GM12878 (cell line): Measurements from ENCODE around the gene VTI1A. TPM values are rescaled to one million over a fixed set of nuclear protein-coding genes. Genes with fewer than 3 reads are reported as not detected.

Experiments
- ATAC-seq: fragments of 200-7000 bp; cut with Tn5 transposase; 3 replicates; pipeline ENCODE4 v1.9.1; 2020; ENCODE audit warnings: mild to moderate bottlenecking, moderate library complexity
- BruUV-seq: library from RNA; stranded (reverse); fragments of 400-500 nt; replicated peaks from 2 replicates; lab custom pipeline; 2021; lab: Mats Ljungman, UMichigan
- CTCF ChIA-PET: fragments of 300-600 bp; sonication (Branson Sonifier 250); formaldehyde crosslinking; extraction: SDS; loops from one replicate; lab custom pipeline; 2021; ENCODE audit warnings: inconsistent platforms; lab: Yijun Ruan, JAX
- POLR2A ChIA-PET: fragments of 350-600 bp; formaldehyde crosslinking; extraction: SDS; loops from one replicate; lab custom pipeline; 2021; ENCODE audit warnings: inconsistent platforms; lab: Charles Lee
- RAD21 ChIA-PET: fragments of 300-600 bp; sonication (Branson Sonifier 250); formaldehyde crosslinking; loops from one replicate; lab custom pipeline; 2023; ENCODE audit warnings: antibody characterized with exemption; ENCODE audit not compliant: unreplicated experiment; lab: Charles Lee
- SMC1A ChIA-PET: fragments of 300-600 bp; sonication (Branson Sonifier 250); formaldehyde crosslinking; loops from one replicate; lab custom pipeline; 2023; ENCODE audit not compliant: unreplicated experiment, uncharacterized antibody; lab: Charles Lee
- DNase-seq: peaks from one replicate; pipeline ENCODE4 v3.0.0-alpha.2; 2011; ENCODE audit warnings: low read depth, low spot score
- FAIRE-seq: peaks from 3 replicates; lab custom pipeline; 2011; peaks lifted over from hg19 to GRCh38; lab: Jason Lieb, UNC
- H2AFZ ChIP-seq: 2 replicates; pipeline ENCODE4 v1.6.0; 2011; ENCODE audit warnings: low read depth, low read length, control low read depth; ENCODE audit not compliant: control insufficient read depth
- H3K27ac ChIP-seq: 2 replicates; pipeline ENCODE4 v1.5.1; 2011; ENCODE audit warnings: control low read depth; ENCODE audit not compliant: control insufficient read depth, insufficient read depth
- H3K27me3 ChIP-seq, 2 experiments: replicated peaks in 1 of 2; 2 replicates each; pipeline versions ENCODE4 v1.6.0 to v1.6.1; 2011; ENCODE audit warnings: low read length in 1 of 2; ENCODE audit not compliant: control insufficient read depth in 2 of 2, insufficient read depth in 2 of 2
- H3K36me3 ChIP-seq, 2 experiments: 2 replicates each; pipeline ENCODE4 v1.5.1; 2011; ENCODE audit warnings: low read length in 1 of 2; ENCODE audit not compliant: control insufficient read depth in 2 of 2, insufficient read depth in 2 of 2
- H3K4me1 ChIP-seq: 2 replicates; pipeline ENCODE4 v1.6.1; 2011; ENCODE audit warnings: mild to moderate bottlenecking, low read length, moderate library complexity, mixed read lengths; ENCODE audit not compliant: control insufficient read depth, insufficient read depth
- H3K4me2 ChIP-seq: 2 replicates; pipeline ENCODE4 v1.6.0; 2011; ENCODE audit warnings: control low read depth; ENCODE audit not compliant: control insufficient read depth, insufficient read depth
- H3K4me3 ChIP-seq: fragments of 200-600 bp; sonication (generic); 2 replicates; pipeline ENCODE4 v1.5.1; 2016
- H3K79me2 ChIP-seq: 2 replicates; pipeline ENCODE4 v1.6.0; 2011; ENCODE audit warnings: low read length; ENCODE audit not compliant: control insufficient read depth, insufficient read depth
- H3K9ac ChIP-seq: 2 replicates; pipeline ENCODE4 v1.8.0; 2011; ENCODE audit warnings: low read length, control low read depth, mixed read lengths; ENCODE audit not compliant: control insufficient read depth, insufficient read depth
- H3K9me3 ChIP-seq: replicated peaks from 3 replicates; pipeline ENCODE4 v1.5.1; 2011; ENCODE audit warnings: mild to moderate bottlenecking, low read length; ENCODE audit not compliant: control insufficient read depth, insufficient read depth
- H4K20me1 ChIP-seq: 2 replicates; pipeline ENCODE4 v1.6.0; 2011; ENCODE audit not compliant: control insufficient read depth, insufficient read depth
- ASH2L ChIP-seq: fragments of 300-600, 200-600 bp; sonication (generic); IDR thresholded peaks from 2 replicates; pipeline ENCODE4 v1.6.1; 2017; ENCODE audit warnings: low read depth, mild to moderate bottlenecking, borderline replicate concordance
- ATF2 ChIP-seq: IDR thresholded peaks from 2 replicates; pipeline ENCODE4 v1.6.1; 2012; ENCODE audit warnings: low read length, inconsistent platforms
- BHLHE40 ChIP-seq, 2 experiments: fragments of 450-650 bp in 1 of 2; IDR thresholded peaks; 2 replicates each; pipeline ENCODE4 v1.6.1; 2011 to 2017; ENCODE audit warnings: low read depth in 2 of 2, borderline replicate concordance in 1 of 2, improper control_type of control experiment in 1 of 2, low read length in 1 of 2, mild to moderate bottlenecking in 1 of 2
- CBX3 ChIP-seq: fragments of 200-600 bp; sonication (generic); IDR thresholded peaks from 2 replicates; pipeline ENCODE4 v1.6.1; 2016; ENCODE audit warnings: low read depth, borderline replicate concordance
- CEBPB ChIP-seq, 2 experiments: fragments of 150-350 bp in 1 of 2; IDR thresholded peaks; 2 replicates each; pipeline ENCODE4 v1.6.1; 2012 to 2014; ENCODE audit warnings: low read depth in 2 of 2, low read length in 2 of 2, borderline replicate concordance in 1 of 2, inconsistent platforms in 1 of 2
- EP300 ChIP-seq, 2 experiments: fragments of 150-350 bp in 1 of 2; IDR thresholded peaks; 2 replicates each; pipeline ENCODE4 v1.6.1; 2011 to 2012; ENCODE audit warnings: low read depth in 2 of 2, low read length in 2 of 2, borderline replicate concordance in 1 of 2, improper control_type of control experiment in 1 of 2, inconsistent platforms in 1 of 2; ENCODE audit not compliant: control insufficient read depth in 1 of 2
- KLF5 ChIP-seq: fragments of 450-650 bp; IDR thresholded peaks from 2 replicates; pipeline ENCODE4 v1.6.1; 2014; ENCODE audit warnings: mild to moderate bottlenecking; ENCODE audit not compliant: partially characterized antibody
- MTA2 ChIP-seq: fragments of 450-650 bp; IDR thresholded peaks from 2 replicates; pipeline ENCODE4 v1.6.1; 2016; ENCODE audit warnings: low read depth, mild to moderate bottlenecking, moderate library complexity
- NBN ChIP-seq: fragments of 450-650 bp; IDR thresholded peaks from 2 replicates; pipeline ENCODE4 v1.6.1; 2016
- NFIC ChIP-seq: IDR thresholded peaks from 2 replicates; pipeline ENCODE4 v1.6.1; 2012; ENCODE audit warnings: low read depth, mild to moderate bottlenecking, inconsistent platforms, low read length, moderate library complexity
- TAF1 ChIP-seq: IDR thresholded peaks from 2 replicates; pipeline ENCODE4 v1.6.1; 2011; ENCODE audit warnings: mild to moderate bottlenecking, low read depth, low read length, borderline replicate concordance
- TARDBP ChIP-seq: IDR thresholded peaks from 2 replicates; pipeline ENCODE4 v1.6.1; 2016; ENCODE audit warnings: borderline replicate concordance
- WGBS: methylation state at CpG from one replicate; pipeline ENCODE4 v1.1.6; 2016; ENCODE audit warnings: low lambda C conversion rate; ENCODE audit not compliant: insufficient replicate concordance, insufficient coverage; ENCODE audit errors: missing lambda C conversion rate; 5-methylcytosine and 5-hydroxymethylcytosine counted together
- in situ Hi-C: fragments of 300-500 bp; cut with MboI; formaldehyde crosslinking; loops from 9 replicates; pipeline ENCODE4 v1.14.3; 2018; ENCODE audit warnings: mixed read lengths
- intact Hi-C: fragments of 100-400 bp; cut with micrococcal nuclease; formaldehyde crosslinking; loops from one replicate; pipeline ENCODE4 v1.14.2; 2022; ENCODE audit not compliant: unreplicated experiment
- polyA plus RNA-seq, 11 experiments: library from polyadenylated mRNA; depleted of rRNA in 4 of 11; unstranded in 6 of 11; stranded (reverse) in 5 of 11; fragments of >200 nt; fragmentation: Nextera tagmentation in 4 of 11; fragmentation: Illumina TruSeq in 1 of 11; extraction: Ambion mirVana in 4 of 11; extraction: Trizol in 1 of 11; gene quantifications; 1 replicate in 1 of 11; 2 replicates in 10 of 11; pipeline versions ENCODE4 v1.2.1 to v1.2.3, GENCODE V29; 2011 to 2016; ENCODE audit warnings: inconsistent platforms in 2 of 11, missing spikeins in 2 of 11, low read depth in 1 of 11
- total RNA-seq, 4 experiments: library from RNA; depleted of rRNA in 3 of 4; stranded (reverse); fragments of >200 nt in 3 of 4; fragmentation: Illumina TruSeq in 1 of 4; extraction: Trizol in 1 of 4; gene quantifications; 2 replicates each; pipeline versions ENCODE4 v1.2.1 to v1.2.3, GENCODE V29; 2013 to 2021

The VTI1A gene
- total and polyA plus RNA-seq, 10 of the 15 experiments (the other 5 are each of a cell fraction or from before 2014, with no cell fraction given), result 12.4 to 43.2 (median 27.5) TPM

DNA sequence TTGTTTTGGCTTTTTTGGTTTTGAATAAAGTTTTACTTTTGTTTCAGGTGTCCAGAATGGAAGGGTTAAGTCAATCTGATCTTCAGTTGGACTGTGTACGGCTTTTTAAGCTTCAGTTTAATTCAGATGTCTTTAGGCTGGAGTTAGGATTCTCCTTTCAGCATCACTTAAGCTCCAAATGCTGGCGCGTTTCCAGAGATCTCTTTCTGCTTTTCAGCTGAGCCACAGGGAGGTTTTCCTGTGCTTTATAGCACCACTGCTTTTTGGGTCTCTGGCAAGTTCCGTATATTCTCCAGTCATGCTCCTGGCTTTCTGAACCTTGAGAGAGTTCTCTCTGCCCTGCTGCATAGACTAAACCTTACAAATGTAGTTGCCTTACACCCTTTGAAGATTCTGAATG lies 60.0 kb downstream of the VTI1A start (continued):
- TF ChIP-seq ASH2L (no peak), NBN (no peak), CEBPB (IDR thresholded peaks at IDR 0.05; ENCODE audit: borderline replicate concordance in 1 of 2, low read depth in 2 of 2, low read length in 2 of 2) (no peak), CBX3 (no peak)

DNA sequence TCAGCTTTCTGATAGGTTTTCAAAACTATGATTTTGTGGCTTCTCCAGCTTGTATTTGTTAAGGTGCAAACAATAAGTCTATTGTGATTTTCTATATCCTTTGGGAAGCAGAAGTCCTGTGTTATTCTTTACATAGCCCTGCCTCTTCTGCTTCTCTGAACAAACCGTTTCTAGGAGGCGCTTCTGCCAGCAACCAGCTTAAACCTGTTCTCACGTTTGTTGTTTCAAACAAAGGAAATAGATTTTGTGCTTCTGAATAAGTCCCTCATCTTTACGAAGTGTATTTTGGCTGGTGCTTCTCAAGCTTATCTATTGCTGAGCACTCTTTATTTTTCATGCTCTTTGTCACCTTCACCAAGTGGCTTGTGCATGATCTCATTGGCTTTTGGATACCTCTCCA lies 61.0 kb downstream of the VTI1A start:
- H3K4me3 ChIP-seq, result no peak overlapping the region
- CTCF ChIA-PET, result interaction anchor here (0.9 to 1.3 kb wide), 2 partner anchors 10 to 28 kb away, joined by 3 to 4 read pairs; no protein-coding TSS in a partner anchor
- FAIRE-seq (no peak), DNase-seq (no peak), ATAC-seq (no peak)
- no peak overlapping the region for H3K9ac ChIP-seq
- no peaks in the 10 kb centered on the region for H3K27me3 ChIP-seq
- SMC1A ChIA-PET, result interaction anchor here (0.7 kb wide), 1 partner anchor 538 kb away, joined by 3 read pairs; no protein-coding TSS in a partner anchor
- intact Hi-C loops (no loop called here), in situ Hi-C loops (no loop called here)
- H4K20me1 ChIP-seq, result no peaks in the 10 kb centered on the region
- H3K36me3 ChIP-seq, result no peaks in the 10 kb centered on the region
- H3K9me3 ChIP-seq, result no peaks in the 10 kb centered on the region
- no peak overlapping the region for H2AFZ ChIP-seq
- POLR2A ChIA-PET, result no interaction called here
- WGBS, result 77% methylated on average over 4 of the region's 4 CpGs
- no peak for TF ChIP-seq TARDBP
- no peak overlapping the region for H3K27ac ChIP-seq
- no peaks in the 10 kb centered on the region for H3K4me1 ChIP-seq
- no peaks in the 10 kb centered on the region for H3K79me2 ChIP-seq
- RAD21 ChIA-PET, result no interaction called here
- BruUV-seq, result no TSS peak
- H3K4me2 ChIP-seq, result no peak overlapping the region

DNA sequence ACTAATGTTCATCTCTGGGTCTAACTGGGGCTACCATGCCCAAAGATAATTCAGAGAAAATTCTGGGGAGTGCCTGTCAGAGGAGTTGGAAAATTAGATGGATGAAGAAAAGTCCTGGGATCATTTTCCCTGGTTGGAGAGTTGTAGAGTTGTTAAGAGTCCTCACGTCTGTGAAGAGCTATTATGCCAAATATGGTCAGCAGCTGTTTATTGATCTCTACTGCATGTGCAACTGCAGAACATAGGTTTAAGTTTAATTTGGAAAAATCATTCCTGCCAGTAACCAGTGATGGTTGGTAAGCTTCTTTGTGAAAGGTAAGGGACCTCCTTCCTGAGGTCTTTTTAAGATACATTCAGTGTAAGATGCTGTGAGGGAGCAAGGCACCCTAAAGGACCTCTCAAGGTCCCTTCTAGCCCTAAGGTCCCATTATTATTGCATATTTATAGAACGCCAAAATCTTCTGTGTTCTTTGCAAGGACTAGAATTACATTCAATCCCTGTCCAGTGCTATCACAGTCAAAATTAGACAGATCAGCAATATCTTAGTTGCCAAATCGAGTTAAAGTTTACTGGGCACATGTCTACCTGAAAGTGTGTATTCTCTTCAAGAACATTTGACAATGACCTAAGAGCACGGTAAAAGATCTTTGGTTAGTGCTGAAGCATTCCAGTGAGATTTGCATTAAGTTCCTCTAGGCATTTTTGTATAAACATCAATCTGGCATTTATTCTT lies 62.7 kb downstream of the VTI1A start:
- no peak for DNase-seq
- intact Hi-C loops (no loop called here), in situ Hi-C loops (no loop called here)
- ChIA-PET RAD21 (no interaction called here), POLR2A (no interaction called here), SMC1A (no interaction called here), CTCF (interaction anchor here (1.2 kb wide), 1 partner anchor 38 kb away, joined by 4 read pairs; no protein-coding TSS in a partner anchor)
- Histone ChIP-seq H3K27me3 (no peaks in the 10 kb centered on the region), H3K79me2 (no peaks in the 10 kb centered on the region), H3K4me3 (no peak overlapping the region), H3K9ac (no peak overlapping the region), H3K4me2 (no peak overlapping the region), H4K20me1 (no peaks in the 10 kb centered on the region), H3K36me3 (no peaks in the 10 kb centered on the region), H3K27ac (no peak overlapping the region), H3K4me1 (no peaks in the 10 kb centered on the region), H2AFZ (no peak overlapping the region), H3K9me3 (no peaks in the 10 kb centered on the region)
- FAIRE-seq, result no peak
- no TSS peak for BruUV-seq
- WGBS, result 98% methylated on average over 4 of the region's 4 CpGs
- no peak for ATAC-seq
- no peak for TF ChIP-seq BHLHE40 (IDR thresholded peaks at IDR 0.05; ENCODE audit: borderline replicate concordance in 1 of 2, low read depth in 2 of 2, low read length in 1 of 2)
- no peak for TF ChIP-seq MTA2
- TF ChIP-seq EP300 (IDR thresholded peaks at IDR 0.05; ENCODE audit: borderline replicate concordance in 1 of 2, control insufficient read depth in 1 of 2, low read depth in 2 of 2, low read length in 2 of 2), result no peak
- no peak for TF ChIP-seq KLF5
- no peak for TF ChIP-seq NFIC
- TF ChIP-seq TAF1, result no peak
- TF ChIP-seq ATF2, result no peak
